Memory B cell (primary cell): ENCODE data around the gene ZFYVE21.
"Not testable (repeated sequence)": the region's sequence is repeated elsewhere in the genome, so short reads cannot be mapped to it uniquely, and the experiment has no call there.

Experiments
- ATAC-seq: fragments of 150-1000 bp; cut with Tn5 transposase; 2 replicates; pipeline ENCODE4 v1.10.0; 2021; ENCODE audit warnings: low read depth, mild to moderate bottlenecking, moderate library complexity
- DNase-seq, 2 donors: peaks; one replicate each; pipeline ENCODE4 v3.0.0; 2022; ENCODE audit warnings: low spot score in 2 of 2
- H3K27ac Mint-ChIP-seq: one replicate; pipeline ENCODE4 v1.8.0; 2022; ENCODE audit warnings: mild to moderate bottlenecking, moderate library complexity, mixed read lengths
- H3K27me3 Mint-ChIP-seq: one replicate; pipeline ENCODE4 v1.8.0; 2022; ENCODE audit warnings: mixed read lengths
- H3K36me3 Mint-ChIP-seq: one replicate; pipeline ENCODE4 v1.8.0; 2022; ENCODE audit warnings: mild to moderate bottlenecking, mixed read lengths
- H3K4me1 Mint-ChIP-seq: one replicate; pipeline ENCODE4 v1.8.0; 2022; ENCODE audit warnings: mixed read lengths
- H3K4me3 Mint-ChIP-seq: one replicate; pipeline ENCODE4 v1.8.0; 2022; ENCODE audit warnings: mild to moderate bottlenecking, moderate library complexity, mixed read lengths
- H3K9me3 Mint-ChIP-seq: one replicate; pipeline ENCODE4 v1.8.0; 2022; ENCODE audit warnings: mixed read lengths

Gene ZFYVE21

DNA sequence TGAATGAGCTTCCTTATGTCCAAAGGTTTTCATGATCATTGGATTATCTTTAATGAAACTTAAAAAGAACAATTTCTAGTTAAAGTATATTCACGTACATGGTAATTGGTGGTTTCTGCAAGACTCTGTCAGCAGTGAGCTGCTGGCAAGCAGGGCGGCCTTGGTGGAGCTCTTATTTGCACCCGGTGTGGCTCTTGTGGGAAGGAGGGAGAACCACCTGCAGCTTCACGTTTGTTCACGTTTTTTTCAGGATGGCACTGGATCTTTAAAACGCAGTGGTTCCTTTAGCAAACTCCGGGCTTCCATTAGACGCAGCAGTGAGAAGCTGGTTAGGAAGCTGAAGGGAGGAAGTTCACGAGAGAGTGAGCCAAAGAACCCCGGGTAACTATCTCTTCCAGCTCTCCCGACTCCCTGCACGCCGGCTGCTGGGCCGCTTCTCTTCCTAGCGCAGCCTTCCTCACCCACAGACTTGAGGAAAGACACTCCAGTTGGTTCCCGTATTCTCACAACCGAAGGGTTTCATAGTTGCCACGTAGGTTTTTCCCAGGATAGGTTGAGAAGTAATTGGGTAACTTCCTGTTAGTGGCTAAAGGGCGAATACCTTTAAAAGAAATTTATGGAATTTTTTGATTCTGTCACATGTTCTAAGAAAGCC is 28.7 kb upstream of the ZFYVE21 start:
- peaks cover 23% of the 10 kb centered on the region for H3K4me1 Mint-ChIP-seq
- DNase-seq = no peak
- no peak overlapping the region for H3K4me3 Mint-ChIP-seq
- no peak overlapping the region for H3K27ac Mint-ChIP-seq
- H3K36me3 Mint-ChIP-seq = peaks cover 10% of the 10 kb centered on the region
- no peaks in the 10 kb centered on the region for H3K27me3 Mint-ChIP-seq
- ATAC-seq = no peak
- H3K9me3 Mint-ChIP-seq = no peaks in the 10 kb centered on the region

DNA sequence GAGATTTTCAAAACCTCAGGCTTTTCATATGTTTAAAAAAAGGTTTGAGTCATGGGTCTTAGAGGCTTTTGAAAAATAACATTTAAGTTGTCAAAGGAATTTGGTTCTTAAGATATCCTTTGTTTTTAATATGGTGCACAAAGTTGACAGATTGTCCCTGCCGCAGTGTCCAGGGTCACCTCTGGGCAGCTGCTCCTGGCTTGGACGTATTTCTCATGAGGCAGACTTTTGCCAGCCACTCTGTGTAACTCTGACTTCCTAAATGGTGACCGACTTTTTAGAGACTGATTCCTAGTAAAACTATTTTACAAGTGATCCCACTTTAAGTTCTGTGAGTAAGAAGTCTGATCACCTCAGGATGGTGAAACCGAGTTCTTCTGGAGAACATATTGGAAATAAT is 27.9 kb upstream of the ZFYVE21 start:
- no peaks in the 10 kb centered on the region for H3K27me3 Mint-ChIP-seq
- peaks cover 25% of the 10 kb centered on the region for H3K4me1 Mint-ChIP-seq
- H3K27ac Mint-ChIP-seq = no peak overlapping the region
- no peak overlapping the region for H3K4me3 Mint-ChIP-seq
- DNase-seq (no peak), ATAC-seq (no peak)
- H3K9me3 Mint-ChIP-seq = no peaks in the 10 kb centered on the region
- peaks cover 10% of the 10 kb centered on the region for H3K36me3 Mint-ChIP-seq

DNA sequence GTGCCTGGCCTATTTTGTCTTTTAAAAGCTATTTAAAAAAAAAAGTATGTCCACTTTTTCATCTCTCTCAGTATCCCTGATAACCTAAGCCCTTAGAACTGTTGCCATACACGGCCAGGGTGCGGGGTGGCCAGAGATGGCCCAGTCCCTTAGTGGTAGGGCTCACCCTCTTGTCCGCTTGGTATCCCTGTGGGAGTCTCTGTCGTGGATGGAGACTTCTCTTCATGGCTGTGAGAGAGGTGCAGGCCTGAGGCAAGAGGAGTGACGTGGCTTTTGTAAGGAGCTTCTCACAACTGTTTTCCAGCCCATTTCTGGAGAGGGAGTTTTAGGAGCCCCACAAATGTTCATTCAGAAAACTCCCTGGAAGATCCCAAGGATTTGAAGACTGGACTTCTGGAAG is 27.2 kb upstream of the ZFYVE21 start:
- ATAC-seq (no peak), DNase-seq (no peak)
- H3K36me3 Mint-ChIP-seq = peaks cover 10% of the 10 kb centered on the region
- H3K27me3 Mint-ChIP-seq = no peaks in the 10 kb centered on the region
- no peak overlapping the region for H3K27ac Mint-ChIP-seq
- no peaks in the 10 kb centered on the region for H3K9me3 Mint-ChIP-seq
- H3K4me3 Mint-ChIP-seq = no peak overlapping the region
- H3K4me1 Mint-ChIP-seq = peaks cover 25% of the 10 kb centered on the region

DNA sequence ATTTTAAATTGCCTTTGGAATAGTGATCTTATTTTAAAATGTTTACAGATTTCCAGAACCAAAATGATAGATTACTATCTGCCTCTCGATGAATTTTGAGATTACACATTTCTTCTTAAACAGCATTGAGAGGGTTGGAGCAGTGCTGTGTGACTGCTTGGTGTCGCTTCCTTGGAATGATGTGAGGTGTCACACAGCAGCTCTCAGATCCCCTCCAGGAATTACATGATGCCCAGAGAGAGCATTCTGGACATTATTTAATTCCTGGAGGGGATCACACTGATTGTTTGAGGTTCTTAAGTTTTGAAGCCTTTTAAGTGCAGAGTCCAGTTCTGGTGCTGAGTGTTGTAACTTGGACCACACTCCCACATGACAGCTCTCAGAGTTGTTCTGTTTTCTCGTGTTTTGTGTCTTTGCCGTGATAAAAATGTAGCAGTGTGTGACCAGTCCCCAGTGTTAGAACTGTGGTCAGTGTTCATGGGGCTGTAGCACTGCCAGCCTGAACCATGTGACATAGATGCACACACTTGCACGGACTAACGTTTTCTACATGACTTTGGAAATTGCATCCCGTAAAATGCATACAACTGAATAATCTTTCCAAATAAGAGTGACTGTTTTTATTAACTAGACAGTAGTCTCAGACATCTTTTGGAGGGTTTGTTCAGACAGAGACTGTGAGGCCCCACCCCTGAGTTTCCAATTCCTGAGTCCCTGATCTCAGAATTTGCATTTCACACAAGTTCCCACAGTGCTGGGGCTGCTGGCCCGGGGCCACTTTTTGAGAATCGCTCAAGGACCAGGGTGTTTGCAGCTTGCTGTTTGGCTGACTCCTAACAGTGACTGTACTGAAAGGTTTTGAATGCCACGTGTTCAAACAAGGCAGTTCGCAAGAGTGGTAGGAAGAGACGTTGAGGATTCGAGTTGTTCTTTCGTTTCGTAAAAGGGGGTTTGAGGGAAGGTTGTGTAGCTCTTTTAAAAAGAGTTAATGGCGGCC is 26.4 kb upstream of the ZFYVE21 start:
- peaks cover 12% of the 10 kb centered on the region for H3K36me3 Mint-ChIP-seq

GRCh38 chr14:103690332-103690731 is 25.3 kb upstream of the ZFYVE21 start:
- H3K9me3 Mint-ChIP-seq = no peaks in the 10 kb centered on the region
- peaks cover 26% of the 10 kb centered on the region for H3K4me1 Mint-ChIP-seq
- H3K36me3 Mint-ChIP-seq = peaks cover 12% of the 10 kb centered on the region
- DNase-seq (no peak), ATAC-seq (no peak)
- no peaks in the 10 kb centered on the region for H3K27me3 Mint-ChIP-seq
- peak overlapping the region; percentile 67 for H3K27ac Mint-ChIP-seq
- H3K4me3 Mint-ChIP-seq = peak overlapping the region; percentile 82

More for the DNA sequence above, 26.4 kb upstream of the ZFYVE21 start:
- peak overlapping the region; percentile 67 for H3K27ac Mint-ChIP-seq
- no peaks in the 10 kb centered on the region for H3K27me3 Mint-ChIP-seq
- peak overlapping the region; percentile 82 for H3K4me3 Mint-ChIP-seq
- peaks cover 25% of the 10 kb centered on the region for H3K4me1 Mint-ChIP-seq
- H3K9me3 Mint-ChIP-seq = no peaks in the 10 kb centered on the region
- ATAC-seq (peak; percentile 74), DNase-seq (peak in 1 of 2 donors; percentile 25)

GRCh38 chr14:103691655-103692054 is 24.0 kb upstream of the ZFYVE21 start:
- H3K27me3 Mint-ChIP-seq, H3K36me3 Mint-ChIP-seq, H3K9me3 Mint-ChIP-seq: not testable (repeated sequence)
- peak; percentile 69 for ATAC-seq
- DNase-seq = peak in 1 of 2 donors; percentile 33
- H3K27ac Mint-ChIP-seq = peak overlapping the region; percentile 83
- peaks cover 37% of the 10 kb centered on the region for H3K4me1 Mint-ChIP-seq
- peak overlapping the region; percentile 77 for H3K4me3 Mint-ChIP-seq

GRCh38 chr14:103692159-103692558 is 23.5 kb upstream of the ZFYVE21 start:
- Mint-ChIP-seq H3K36me3 (peaks cover 2% of the 10 kb centered on the region), H3K4me3 (peak overlapping the region; percentile 77), H3K4me1 (peaks cover 38% of the 10 kb centered on the region), H3K9me3 (no peaks in the 10 kb centered on the region), H3K27ac (peak overlapping the region; percentile 83), H3K27me3 (no peaks in the 10 kb centered on the region)
- ATAC-seq (peak; percentile 16), DNase-seq (no peak)

DNA sequence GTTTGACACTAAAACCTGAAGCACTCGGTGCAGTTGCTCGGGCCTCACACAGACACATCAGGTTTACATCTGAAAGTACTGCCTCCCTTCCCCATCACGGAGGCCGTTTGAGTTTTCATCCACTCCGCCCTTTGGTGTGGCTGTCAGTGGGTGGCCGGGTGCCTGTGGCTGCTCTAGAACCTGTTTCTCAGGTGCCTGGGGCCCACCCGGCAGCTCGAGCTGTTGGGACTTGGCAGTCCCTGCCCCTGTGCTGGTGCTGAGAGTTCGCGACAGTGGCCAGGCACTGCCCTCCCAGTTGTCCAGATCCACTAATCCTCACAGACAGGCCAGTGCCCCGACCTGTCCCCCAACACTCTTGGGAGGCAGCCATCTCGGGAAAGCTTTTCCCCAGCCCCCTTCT is 22.7 kb upstream of the ZFYVE21 start:
- Mint-ChIP-seq H3K27ac (no peak overlapping the region), H3K4me3 (no peak overlapping the region), H3K9me3 (no peaks in the 10 kb centered on the region), H3K4me1 (peaks cover 42% of the 10 kb centered on the region), H3K27me3 (no peaks in the 10 kb centered on the region), H3K36me3 (peaks cover 2% of the 10 kb centered on the region)
- ATAC-seq (no peak), DNase-seq (no peak)

DNA sequence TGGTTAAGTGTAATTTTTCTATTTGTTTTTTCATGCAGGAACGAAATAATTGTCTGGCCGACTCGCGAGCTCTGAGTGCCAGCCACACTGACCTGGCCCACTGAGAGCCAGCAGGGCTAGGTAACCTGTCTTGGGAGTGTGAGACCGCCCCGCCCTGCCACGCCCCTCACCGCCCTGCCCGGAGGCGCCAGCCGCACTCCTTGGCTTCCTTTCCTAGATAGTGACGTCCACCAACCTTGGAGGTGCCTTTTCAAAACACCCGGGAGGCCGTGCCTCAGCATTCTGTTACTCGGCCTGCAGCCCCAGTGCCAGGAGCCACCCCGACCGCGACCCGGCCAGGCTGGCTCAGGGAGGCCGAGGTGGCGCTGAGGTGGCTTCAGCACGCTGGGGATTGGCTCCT is 22.1 kb upstream of the ZFYVE21 start:
- Mint-ChIP-seq H3K4me3 (no peak overlapping the region), H3K9me3 (no peaks in the 10 kb centered on the region), H3K36me3 (peaks cover 2% of the 10 kb centered on the region), H3K27ac (no peak overlapping the region), H3K27me3 (no peaks in the 10 kb centered on the region), H3K4me1 (peaks cover 43% of the 10 kb centered on the region)
- no peak for DNase-seq
- ATAC-seq = no peak

- Mint-ChIP-seq H3K4me3 (no peak overlapping the region), H3K9me3 (no peaks in the 10 kb centered on the region), H3K27me3 (no peaks in the 10 kb centered on the region), H3K27ac (no peak overlapping the region), H3K36me3 (peaks cover 2% of the 10 kb centered on the region), H3K4me1 (peaks cover 37% of the 10 kb centered on the region)
- ATAC-seq (no peak), DNase-seq (no peak)
Measured at GRCh38 chr14:103694572-103695026, 21.0 kb upstream of the ZFYVE21 start.

DNA sequence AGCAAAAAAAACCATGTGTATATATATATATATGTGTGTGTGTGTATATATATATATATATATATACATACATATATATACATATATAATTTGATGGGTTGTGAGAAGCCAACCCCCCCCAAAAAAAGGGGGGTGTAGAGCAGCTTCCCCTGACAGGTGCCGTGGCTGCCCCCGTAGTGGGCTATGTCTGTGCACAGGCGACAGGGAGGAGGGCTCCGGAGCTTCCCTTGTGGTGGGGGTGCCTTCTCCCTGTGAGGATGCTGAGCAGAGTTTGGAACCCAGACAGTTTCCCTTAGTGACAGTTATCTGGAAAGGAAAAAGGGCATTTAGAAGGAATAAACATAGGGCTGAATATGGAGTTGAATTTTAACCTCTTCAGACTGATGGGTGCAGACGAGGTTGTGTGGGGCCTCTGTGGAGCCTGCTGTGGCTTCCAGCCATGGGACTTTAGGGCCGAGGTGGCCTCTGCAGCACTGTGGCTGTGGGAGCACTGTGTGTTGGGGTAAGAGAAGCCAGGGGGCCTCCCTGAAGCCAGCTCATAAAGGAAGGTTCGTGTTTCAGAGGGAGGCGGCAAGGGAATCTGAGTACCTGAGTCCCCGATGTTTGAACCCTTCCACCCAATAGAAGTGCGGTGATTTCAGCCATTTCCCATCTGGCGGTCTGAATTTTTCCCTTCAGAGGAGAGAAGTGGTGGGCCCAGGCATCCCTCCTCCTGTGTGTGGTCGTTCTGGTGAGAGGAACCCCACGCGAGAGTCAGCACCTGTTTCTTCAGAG is 20.1 kb upstream of the ZFYVE21 start:
- Mint-ChIP-seq H3K27ac (peak overlapping the region; percentile 79), H3K36me3 (peaks cover 2% of the 10 kb centered on the region), H3K4me3 (no peak overlapping the region), H3K27me3 (no peaks in the 10 kb centered on the region), H3K9me3 (no peaks in the 10 kb centered on the region), H3K4me1 (peaks cover 33% of the 10 kb centered on the region)
- DNase-seq (no peak), ATAC-seq (no peak)

GRCh38 chr14:103696070-103696402 is 19.6 kb upstream of the ZFYVE21 start:
- DNase-seq = no peak
- Mint-ChIP-seq H3K9me3 (no peaks in the 10 kb centered on the region), H3K27ac (peak overlapping the region; percentile 79), H3K27me3 (no peaks in the 10 kb centered on the region), H3K4me3 (no peak overlapping the region), H3K4me1 (peaks cover 35% of the 10 kb centered on the region), H3K36me3 (peaks cover 2% of the 10 kb centered on the region)
- no peak for ATAC-seq

DNA sequence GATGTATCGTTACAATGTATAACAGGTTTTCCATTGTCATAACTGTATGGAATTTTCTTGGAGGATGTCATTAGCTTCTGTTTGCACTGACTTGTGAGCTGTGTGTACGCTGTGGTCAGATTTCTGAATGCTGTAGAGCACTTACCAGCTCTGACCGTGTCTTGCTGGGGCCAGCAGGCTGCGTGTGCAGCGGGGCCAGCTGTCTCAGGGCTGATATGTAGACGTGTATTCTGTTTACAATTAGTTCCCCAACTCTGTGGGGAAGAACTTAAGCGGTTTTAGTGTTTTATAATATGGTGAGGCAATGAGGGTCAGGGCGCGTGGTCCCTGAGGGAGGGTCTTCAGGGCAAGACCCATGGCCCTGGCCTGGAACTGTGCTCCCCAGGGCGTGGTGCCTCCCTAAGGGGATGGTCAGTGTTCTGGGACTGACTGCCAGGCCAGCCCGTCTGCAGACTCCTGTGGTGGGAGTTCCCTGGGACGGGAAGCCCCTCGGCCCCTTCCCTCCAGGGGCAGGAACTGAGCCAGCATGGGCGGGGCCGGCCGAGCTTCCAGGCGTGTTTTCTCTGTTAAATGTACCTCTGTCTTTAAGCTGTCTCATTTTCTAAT is 19.0 kb upstream of the ZFYVE21 start:
- H3K27ac Mint-ChIP-seq = peak overlapping the region; percentile 79
- no peaks in the 10 kb centered on the region for H3K9me3 Mint-ChIP-seq
- no peaks in the 10 kb centered on the region for H3K27me3 Mint-ChIP-seq
- no peak overlapping the region for H3K4me3 Mint-ChIP-seq
- H3K36me3 Mint-ChIP-seq = peaks cover 2% of the 10 kb centered on the region
- no peak for ATAC-seq
- peaks cover 34% of the 10 kb centered on the region for H3K4me1 Mint-ChIP-seq
- DNase-seq = no peak
